Prostate gland (tissue), 2 donors: ENCODE data around the gene AKAP12.

Source experiments
- POLR2A ChIP-seq: fragments of 450-650 bp; IDR thresholded peaks from one replicate; pipeline ENCODE4 v1.6.1; 2016; ENCODE audit warnings: antibody characterized with exemption, mild to moderate bottlenecking
- TF ChIP-seq, protein P1 (sequence below), 4 experiments: fragments of 200-600 bp in 2 of 4; fragments of 450-650 bp in 2 of 4; sonication (generic) in 2 of 4; IDR thresholded peaks; 1 replicate in 3 of 4; 2 replicates in 1 of 4; pipeline ENCODE4 v1.5.1; 2016 to 2019; ENCODE audit warnings: antibody characterized with exemption in 4 of 4, mild to moderate bottlenecking in 2 of 4, moderate library complexity in 2 of 4

DNA sequence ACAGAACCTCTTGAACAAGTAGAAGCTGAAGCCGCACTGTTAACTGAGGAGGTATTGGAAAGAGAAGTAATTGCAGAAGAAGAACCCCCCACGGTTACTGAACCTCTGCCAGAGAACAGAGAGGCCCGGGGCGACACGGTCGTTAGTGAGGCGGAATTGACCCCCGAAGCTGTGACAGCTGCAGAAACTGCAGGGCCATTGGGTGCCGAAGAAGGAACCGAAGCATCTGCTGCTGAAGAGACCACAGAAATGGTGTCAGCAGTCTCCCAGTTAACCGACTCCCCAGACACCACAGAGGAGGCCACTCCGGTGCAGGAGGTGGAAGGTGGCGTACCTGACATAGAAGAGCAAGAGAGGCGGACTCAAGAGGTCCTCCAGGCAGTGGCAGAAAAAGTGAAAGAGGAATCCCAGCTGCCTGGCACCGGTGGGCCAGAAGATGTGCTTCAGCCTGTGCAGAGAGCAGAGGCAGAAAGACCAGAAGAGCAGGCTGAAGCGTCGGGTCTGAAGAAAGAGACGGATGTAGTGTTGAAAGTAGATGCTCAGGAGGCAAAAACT, 111.5 kb downstream of the AKAP12 start:
- TF ChIP-seq, protein P1, sequence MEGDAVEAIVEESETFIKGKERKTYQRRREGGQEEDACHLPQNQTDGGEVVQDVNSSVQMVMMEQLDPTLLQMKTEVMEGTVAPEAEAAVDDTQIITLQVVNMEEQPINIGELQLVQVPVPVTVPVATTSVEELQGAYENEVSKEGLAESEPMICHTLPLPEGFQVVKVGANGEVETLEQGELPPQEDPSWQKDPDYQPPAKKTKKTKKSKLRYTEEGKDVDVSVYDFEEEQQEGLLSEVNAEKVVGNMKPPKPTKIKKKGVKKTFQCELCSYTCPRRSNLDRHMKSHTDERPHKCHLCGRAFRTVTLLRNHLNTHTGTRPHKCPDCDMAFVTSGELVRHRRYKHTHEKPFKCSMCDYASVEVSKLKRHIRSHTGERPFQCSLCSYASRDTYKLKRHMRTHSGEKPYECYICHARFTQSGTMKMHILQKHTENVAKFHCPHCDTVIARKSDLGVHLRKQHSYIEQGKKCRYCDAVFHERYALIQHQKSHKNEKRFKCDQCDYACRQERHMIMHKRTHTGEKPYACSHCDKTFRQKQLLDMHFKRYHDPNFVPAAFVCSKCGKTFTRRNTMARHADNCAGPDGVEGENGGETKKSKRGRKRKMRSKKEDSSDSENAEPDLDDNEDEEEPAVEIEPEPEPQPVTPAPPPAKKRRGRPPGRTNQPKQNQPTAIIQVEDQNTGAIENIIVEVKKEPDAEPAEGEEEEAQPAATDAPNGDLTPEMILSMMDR (IDR thresholded peaks at IDR 0.05) = no peak
- TF ChIP-seq POLR2A = no peak
